Muscle of back (tissue), 11 donors: ENCODE measurements around the gene FHAD1. TPM values are rescaled to one million over a fixed set of nuclear protein-coding genes. Genes with fewer than 3 reads are reported as not detected.
"Not testable (repeated sequence)": the region's sequence is repeated elsewhere in the genome, so short reads cannot be mapped to it uniquely, and the experiment has no call there.

Source experiments
- DNase-seq, 3 donors: peaks; one replicate each; pipeline versions ENCODE4 v3.0.0 to v3.0.0-alpha.2; 2013
- polyA plus RNA-seq, 10 donors: library from polyadenylated mRNA; unstranded; fragments of 120-200 nt; gene quantifications; one replicate each; pipeline ENCODE4 v1.2.1, GENCODE V29; 2013; ENCODE audit not compliant: insufficient read length in 10 of 10

The FHAD1 gene
- polyA plus RNA-seq, 10 donors = 0.52 to 2.6 (median 1.3) TPM

DNA sequence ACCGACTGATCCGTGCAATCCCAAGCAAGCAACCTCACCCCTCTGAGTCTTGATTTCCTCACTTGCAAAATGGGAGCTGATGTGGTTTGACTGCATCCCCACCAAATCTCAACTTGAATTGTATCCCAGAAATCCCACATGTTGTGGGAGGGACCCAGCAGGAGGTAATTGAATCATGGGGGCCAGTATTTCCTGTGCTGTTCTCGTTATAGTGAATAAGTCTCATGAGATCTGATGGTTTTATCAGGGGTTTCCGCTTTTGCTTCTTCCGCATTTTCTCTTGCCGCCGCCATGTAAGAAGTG lies 58.4 kb downstream of the FHAD1 start:
- DNase-seq = no peak

DNA sequence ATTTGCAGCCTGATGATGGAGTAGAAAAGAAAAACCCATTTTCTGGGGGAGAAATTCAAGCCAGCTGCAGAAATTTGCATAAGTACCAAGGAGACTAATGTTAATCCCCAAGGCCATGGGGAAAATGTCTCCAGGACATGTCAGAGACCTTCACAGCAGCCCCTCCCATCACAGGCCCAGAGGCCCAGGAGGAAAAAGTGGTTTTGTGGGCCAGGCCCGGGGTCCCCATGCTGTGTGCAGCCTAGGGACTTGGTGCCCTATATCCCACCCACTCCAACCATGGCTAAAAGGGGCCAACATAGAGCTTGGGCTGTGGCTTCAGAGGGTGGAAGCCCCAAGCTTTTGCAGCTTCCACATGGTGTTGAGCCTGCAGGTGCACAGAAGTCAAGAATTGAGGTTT lies 59.3 kb downstream of the FHAD1 start:
- not testable (repeated sequence) for DNase-seq

DNA sequence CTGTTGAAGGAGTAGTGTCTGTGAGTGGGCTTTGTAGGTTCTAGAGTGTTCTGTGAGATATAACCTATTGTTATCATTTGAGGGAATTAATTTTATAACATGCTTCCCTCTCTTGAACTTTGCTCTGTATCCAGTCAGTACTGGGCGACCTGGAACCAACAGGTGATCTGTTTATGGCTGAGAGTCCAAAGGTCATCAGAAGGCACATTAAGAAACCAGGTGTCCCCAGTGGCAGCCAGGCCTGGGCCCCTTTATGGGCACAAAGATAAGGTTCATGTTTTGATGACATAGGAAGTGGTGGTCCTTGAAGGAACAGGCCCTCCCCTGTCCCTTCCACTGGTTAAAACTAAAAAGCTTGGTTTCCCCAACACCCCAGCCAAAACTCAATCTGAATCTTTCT lies 61.1 kb downstream of the FHAD1 start:
- DNase-seq = no peak

DNA sequence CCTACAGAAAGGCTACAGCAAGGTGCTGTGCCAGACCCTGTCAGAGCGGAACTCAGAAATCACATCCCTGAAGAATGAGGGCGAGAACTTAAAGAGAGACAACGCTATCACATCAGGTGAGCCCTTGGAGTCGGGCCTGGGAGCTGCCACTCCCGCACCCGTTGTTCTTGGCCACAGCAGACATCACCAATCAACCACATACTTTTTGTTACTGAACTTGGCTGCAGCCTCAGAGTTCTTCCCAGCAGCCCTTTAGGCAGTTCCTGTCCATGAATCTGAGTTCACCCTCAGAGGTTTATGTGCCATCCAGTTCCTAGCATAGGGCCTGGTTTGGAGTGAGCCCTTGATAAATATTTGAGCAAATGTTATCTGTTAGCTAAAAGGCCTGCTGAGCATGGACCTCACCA lies 61.6 kb downstream of the FHAD1 start:
- no peak for DNase-seq

DNA sequence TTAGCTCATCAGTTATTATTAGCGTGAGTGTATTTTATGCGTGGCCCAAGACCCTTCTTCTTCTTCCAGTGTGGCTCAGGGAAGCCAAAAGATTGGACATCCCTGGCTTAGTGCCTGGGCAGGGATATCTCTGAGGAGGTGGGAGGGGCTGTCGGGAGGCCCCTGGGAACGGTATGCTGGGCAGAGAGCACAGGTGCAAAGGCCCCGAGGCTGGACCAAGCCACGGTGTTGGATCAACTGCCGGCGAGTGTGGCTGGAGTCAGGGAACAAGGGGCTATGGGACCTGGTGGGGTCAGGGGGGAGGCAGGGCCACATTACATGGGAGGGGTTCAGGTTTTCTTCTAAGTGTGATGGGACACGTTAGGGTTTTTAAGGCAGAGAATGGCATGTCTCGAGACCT lies 62.7 kb downstream of the FHAD1 start:
- no peak for DNase-seq

DNA sequence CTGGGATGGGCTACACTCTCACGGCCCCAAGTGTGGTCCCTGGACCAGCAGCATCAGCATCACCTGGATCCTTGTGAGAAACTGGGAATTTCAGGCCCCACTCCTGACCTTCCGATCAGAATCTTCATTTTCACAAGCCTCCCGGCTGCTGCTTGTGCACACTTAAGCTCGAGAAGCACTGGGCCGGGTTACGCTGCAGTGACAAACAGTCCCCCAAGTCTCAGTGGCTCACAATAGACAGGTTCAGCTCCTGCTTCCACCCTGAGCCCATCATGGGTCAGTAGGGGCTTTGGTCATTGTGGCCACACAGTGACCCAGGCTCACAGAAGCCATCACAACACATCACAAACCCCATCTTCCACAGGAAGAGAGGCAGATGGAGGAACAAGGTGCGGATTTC lies 63.5 kb downstream of the FHAD1 start:
- no peak for DNase-seq

DNA sequence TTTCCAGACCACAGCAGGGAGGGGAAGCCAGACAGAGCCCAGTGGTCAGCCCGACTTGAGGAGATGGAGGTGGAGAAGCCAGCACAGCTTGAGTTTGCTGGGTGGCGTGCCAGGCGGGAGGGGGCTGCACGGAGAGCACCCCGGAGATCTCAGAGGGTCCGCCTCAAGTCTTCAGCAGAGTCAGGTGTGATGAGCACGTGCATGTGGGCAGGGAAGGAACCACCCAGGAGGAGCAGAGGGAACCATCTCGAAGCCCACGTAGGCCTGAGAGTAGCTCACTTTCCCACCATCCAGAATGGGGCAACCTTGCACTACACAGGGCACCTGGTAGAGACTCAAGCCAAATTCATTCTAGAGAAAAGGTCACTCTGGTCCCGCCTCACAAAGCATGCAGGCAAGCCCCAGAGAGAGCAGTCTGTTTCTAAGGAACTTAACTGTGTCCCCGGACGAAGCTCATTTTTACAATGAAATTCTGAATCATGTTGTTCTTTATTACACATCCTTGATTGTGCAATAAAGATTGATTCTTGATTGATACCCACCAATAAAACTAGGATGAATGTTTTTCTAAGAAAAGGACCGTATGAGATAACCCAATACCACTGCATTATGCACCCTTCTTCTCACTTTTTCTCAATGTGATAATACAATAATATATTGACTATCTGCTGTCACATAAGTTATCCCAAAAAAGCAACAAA lies 64.2 kb downstream of the FHAD1 start:
- no peak for DNase-seq

DNA sequence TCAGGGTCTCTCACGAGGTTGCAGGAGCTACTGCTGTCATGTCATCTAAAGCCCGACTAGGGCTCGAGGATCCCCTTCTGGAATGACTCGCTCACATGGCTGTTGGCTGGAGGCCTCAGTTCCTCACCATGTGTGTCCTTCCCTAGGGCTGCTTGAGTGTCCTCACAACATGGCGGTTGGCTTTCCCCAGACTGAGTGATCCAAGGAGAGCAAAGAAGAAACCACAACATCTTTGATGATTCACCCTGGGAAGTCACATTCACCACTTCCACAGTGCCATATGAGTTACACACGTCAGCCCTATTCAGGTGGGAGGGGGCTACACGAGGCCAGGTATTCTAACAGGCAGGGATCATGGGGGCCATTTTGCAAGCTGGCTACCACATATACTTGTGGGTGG lies 64.9 kb downstream of the FHAD1 start:
- no peak for DNase-seq

DNA sequence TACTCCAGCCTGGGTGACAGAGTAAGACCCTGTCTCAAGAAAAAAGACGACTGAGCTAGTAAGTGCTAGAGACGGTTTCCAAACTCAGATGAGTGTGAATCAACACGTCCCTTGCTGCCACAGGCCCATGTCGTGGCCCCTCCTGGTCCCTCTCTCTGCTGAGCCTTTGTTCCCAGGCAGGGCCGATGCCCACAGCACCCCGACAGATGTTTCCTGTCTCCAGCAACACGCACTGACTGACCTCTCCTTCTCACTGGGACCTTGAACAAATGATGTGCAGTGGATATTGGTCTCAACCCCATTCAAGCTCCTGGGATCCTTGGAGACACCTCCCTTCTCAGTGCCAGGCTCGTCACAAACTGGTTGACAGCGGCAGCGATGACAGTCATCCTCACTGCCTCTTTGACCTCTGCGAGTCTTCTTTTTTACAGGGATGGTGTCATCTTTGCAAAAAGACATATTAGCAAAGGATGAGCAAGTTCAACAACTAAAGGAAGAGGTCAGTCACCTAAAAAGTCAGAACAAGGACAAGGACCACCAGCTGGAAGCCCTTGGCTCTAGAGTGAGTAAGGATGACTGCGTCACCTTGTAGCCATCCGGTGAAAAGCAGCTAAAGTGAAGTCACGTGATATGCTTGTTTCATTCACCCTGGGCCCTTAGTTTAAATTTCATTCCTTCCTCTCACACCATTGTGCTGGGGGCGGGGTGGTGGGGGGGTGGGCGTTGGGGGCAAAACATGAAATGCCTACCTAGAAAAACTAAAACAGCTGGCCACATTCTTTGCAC lies 65.8 kb downstream of the FHAD1 start:
- no peak for DNase-seq

DNA sequence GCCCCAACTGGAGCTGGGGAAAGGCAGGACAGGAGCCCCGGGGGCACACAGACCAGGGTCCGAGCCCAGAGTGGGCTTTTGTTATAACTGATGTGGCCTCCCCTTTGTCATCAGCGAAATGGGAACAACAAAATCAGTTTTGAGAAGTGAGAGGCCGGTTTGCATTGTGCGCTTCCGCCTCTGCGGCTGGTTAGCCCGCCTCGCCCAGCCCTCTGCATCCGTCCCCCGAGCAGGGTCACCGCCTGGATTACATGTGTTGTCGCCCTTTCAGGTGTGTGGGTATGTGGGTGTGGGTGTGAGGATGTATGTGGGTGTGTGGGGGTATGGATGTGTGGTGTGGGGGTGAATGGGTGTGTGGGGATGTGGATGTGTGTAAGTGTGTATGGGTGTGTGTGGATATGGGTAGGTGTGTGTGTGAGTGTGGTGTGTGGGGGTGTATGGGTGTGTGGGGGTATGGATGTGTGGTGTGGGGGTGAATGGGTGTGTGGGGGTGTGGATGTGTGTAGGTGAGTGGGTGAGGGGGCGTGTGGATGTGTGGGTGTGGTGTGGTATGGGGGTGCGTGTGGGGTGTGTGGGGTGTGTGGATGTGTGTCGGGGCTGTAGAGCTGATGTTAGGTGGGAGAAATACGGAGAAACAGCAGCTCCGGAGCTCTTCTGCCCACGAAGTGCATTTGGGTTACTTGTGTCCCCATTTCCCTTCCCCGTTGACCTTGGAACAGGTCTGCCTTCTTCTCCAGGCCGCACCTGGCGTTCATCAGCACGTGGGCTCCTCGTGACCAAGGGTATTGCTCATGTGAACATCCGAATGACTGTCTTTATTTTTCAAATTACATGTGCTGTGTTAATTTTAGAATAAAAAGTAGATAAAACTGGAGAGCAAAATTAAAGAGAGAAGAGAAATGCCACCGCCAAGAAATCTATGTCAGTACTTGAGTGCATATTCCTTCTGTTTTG lies 67.6 kb downstream of the FHAD1 start:
- no peak for DNase-seq

DNA sequence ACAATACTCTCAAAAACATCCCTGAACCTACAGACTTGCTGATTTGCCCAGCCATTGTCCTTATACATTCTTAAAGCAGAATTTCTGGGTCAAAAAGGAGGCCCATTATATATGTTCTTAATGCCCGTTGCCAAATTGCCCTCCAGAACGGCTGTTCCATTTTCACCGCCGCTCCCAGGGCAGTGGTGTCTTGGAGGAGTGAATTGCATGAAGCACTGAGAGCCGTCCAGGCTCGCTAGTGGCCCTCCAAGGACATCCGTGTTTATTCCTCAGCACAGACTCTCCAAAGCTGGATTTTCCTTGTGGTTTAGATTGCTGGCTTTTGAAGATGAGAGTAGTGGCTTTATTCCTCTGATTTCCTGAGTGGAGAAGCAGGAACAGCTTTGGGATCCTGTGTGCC lies 68.8 kb downstream of the FHAD1 start:
- DNase-seq = no peak

DNA sequence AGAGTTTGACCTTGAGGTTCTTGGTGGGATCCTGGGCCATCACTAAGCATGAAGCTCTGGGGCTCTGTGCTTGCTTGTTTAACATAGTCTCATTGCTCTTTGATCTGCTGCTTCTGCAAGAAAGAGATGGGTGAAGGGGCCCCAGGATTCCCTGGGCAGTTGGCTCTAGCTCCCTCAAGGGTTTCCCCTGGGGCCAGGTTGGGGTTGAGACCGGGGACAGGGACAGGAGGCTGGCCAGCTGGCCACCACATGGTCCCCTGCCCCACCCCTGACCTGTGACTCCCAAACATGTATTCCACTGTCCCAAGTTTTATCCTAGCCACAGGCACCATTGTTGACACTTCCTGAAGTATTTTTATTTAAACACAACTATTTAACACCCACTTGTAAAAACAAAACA lies 69.5 kb downstream of the FHAD1 start:
- no peak for DNase-seq

DNA sequence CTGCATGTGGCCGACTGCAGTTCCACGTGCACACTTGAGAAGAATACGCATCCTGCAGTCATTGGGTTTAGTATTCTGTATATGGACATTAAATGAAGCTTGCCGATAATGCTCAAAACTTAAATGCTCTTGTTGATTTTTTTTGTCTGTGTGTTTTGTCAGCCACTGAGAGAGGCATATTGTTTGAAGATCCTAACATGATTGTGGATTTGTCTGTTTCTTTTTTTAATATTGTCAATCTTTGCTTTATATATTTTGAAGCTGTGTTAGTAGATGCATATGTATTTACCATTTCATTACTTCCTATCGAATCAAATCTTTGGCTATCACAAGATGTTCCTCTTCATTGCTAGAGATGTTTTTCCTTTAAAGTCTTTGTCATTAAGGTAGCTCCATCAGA lies 73.2 kb downstream of the FHAD1 start:
- no peak for DNase-seq

DNA sequence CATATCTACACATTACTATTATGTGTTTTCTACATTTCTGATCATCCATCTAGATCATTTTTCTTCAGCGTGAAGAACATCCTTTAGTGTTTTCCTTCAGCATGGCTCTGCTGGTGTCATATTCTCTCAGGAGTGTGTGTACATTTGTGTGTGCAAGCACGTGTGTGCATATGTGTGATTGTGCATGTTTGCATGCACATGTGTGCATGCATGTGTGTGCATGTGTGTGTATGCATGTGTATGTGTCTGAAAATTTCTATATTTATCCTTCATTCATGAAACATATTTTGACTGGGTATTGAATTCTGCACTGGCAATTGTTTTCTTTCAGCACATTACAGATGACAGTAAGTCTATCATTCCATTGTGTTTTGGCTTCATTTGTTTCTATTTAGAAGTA lies 74.6 kb downstream of the FHAD1 start:
- DNase-seq = no peak

DNA sequence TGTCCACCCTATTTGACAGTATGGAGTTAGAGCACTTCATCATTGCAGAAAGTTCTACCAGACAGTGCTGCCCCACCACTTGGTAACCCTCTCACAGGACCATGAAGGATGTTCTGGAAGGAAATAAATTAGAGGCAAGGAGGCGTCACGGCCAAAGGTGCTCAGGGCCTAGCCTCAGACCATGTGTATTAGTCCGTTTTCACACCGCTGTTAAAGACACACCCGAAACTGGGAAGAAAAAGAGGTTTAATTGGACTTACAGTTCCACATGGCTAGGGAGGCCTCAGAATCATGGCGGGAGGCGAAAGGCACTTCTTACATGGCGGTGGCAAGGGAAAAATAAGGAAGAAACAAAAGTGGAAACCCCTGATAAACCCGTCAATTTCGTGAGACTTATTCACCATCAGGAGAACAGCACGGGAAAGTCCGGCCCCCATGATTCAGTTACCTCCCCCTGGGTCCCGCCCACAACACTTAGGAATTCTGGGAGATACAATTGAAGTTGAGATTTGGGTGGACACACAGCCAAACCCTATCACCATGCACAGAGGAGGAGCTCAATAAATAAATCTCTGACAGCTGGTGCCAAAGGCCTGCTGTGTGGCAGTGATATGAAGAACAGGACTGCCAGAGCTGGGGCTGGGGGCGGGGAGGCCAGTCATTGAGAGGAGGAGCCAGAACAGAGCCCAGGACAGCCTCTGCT lies 75.8 kb downstream of the FHAD1 start:
- no peak for DNase-seq

DNA sequence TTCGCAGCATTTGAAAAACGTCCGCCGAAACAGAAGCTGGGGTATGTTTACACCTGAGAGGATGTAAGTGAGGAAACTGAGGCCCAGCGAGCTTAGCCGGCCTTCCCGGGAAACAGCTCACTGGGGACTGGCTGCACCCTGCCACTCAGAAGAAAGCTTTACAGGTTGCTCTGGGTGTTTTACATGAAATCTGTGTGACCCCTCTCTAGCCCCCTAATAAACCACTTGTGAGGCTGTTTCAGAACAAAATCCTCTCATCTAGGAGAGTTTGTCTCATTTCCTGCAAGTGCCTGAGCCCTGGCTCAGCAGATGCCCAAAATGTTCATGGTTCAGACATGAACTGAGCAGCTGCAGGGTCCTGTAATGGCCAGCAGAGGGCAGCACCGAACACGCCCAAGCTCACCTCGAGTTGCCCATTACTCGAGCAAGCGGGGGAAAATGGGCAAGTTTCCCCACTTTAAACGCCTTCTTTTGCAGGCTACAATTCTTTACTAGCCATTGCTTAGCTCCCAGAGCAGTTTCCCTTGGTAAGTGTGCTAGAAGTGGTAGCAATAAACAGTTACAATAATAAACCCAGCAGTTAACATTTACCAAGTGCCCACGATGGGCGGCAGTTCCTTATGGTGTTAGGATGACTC lies 76.4 kb downstream of the FHAD1 start:
- peak; percentile 66 to 90 (median 85) for DNase-seq

DNA sequence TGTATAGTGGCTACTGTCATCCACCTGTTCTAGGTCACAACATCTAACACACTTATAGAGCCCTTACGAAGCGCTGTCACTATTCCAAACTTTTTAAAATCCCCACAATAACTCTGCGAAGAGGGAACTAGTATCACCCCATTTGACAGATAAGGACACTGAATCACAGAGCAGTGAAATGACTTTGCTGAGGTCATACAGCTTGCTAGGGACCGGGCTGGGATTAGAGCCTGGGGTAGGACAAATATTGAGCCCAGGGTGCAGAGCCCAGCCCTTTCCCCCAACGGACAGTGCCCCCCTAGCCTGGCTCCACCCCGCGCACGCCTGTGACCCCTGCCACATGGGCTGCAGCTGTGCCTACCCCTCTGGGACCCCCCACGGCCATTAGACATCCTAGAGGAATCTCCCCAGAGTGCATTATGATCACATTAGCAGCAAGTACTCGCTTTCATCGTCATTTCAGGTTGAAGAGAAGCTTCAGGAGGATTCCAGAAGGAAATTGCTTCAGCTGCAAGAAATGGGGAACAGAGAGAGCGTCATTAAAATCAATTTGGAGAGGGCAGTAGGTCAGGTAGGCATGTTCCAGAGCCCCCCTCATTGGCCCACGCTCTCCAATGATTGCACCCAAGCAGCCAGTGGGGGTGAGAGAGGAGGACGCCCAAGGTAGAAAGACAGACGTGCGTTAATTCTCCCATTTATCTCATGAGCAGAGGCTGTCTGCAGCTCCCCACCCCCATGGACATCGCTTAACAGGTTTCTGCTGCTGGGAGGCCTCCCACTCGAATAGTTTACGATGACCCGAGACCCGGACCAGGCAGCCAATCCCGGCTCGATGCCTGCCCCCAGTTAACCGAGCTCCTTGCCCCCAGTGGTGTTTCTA lies 77.2 kb downstream of the FHAD1 start:
- no peak for DNase-seq

DNA sequence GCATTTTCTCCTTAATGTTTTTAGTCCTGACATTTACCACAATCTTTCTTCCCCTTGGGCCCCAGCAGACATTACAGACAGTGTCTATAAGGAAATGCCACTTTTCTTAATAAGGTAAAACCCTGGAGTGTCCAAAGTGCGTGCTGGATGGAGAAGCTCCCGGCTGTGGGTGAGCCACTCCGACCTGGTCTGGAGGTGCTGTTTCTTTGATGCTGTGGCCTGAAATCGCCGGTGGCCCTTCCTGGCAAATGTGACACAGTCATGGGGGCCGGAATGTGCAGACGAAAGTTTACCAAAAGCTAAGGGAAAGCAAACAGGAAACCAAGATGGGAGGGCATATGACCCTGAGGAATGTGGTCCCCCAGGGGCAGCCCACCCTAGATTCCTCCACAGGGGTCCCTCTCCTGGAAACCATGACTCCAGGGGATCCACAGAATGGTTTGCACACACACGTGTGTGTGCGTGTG lies 77.9 kb downstream of the FHAD1 start:
- DNase-seq = no peak

DNA sequence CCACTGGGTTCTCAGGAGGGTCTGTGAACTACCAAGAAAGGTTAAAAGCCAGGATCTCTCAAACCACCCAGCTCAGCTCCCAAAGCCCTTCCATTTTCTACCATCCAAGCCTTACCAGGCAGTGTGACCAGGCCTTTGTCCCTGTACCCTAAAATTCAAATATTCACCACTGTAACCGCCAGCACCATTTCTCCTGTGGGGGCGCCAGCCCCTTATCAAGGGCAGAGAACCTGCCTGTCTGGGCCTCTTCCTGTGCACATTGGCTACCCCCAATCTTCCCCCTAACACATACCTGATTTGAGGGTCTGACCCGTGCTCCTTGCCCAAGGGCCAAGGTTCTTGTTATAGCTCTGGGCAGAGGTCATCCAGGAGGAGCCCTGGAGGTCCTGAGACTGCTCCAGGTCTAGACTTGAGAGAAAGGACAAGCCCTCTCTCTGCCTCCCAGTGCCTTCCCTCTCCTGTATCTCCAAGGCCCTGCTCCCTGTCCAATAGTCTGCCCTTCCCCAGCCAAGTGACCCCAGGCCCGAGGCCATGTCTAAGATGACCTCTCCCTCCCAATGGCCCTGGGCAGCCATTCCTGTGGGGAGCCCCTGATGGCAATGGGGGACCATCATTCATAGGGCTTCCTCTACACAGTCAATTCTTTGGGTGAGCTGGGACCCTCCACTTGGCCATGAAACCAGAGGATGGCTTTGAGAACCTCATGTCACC lies 78.5 kb downstream of the FHAD1 start:
- DNase-seq = no peak
